Spleen (tissue), 7 donors: ENCODE data around the gene DLX6.

Source experiments
- CTCF ChIP-seq, 11 experiments: fragments of 200-600 bp in 7 of 11; fragments of 450-650 bp in 4 of 11; sonication (generic) in 4 of 11; IDR thresholded peaks in 8 of 11; conservative IDR thresholded peaks in 3 of 11; 1 replicate in 7 of 11; 2 replicates in 4 of 11; pipeline versions ENCODE4 v1.4.0 to v1.8.0; 2016 to 2021; ENCODE audit warnings: antibody characterized with exemption in 11 of 11, inconsistent platforms in 4 of 11, mild to moderate bottlenecking in 1 of 11
- POLR2A ChIP-seq, 3 donors: fragments of 450-650 bp; IDR thresholded peaks; one replicate each; pipeline ENCODE4 v1.5.1; 2017; ENCODE audit warnings: antibody characterized with exemption in 3 of 3, mild to moderate bottlenecking in 1 of 3
- donor health status: DM: no; HTN: no; CAD: no; lungs with moderate emphysema.
- donor health status: DM: no; HTN: no; CAD: no.
- donor health status: DM: no; HTN: no; CAD: no.

GRCh38 chr7:97025130-97025499, 19.8 kb downstream of the DLX6 start:
- TF ChIP-seq CTCF (IDR thresholded peaks at IDR 0.05 in 8 of 11, conservative IDR thresholded peaks at IDR 0.05 in 3 of 11): no peak
- TF ChIP-seq POLR2A (IDR thresholded peaks at IDR 0.05): no peak
